Aorta (tissue), 5 donors: ENCODE data around the gene ZNF587B. TPM values are rescaled to one million over a fixed set of nuclear protein-coding genes. Genes with fewer than 3 reads are reported as not detected.
"Not testable (repeated sequence)": the region's sequence is repeated elsewhere in the genome, so short reads cannot be mapped to it uniquely, and the experiment has no call there.

Experiments used
- ATAC-seq: fragments of 200-7000 bp; cut with Tn5 transposase; one replicate; pipeline ENCODE4 v1.9.1; 2022; ENCODE audit warnings: moderate library complexity; ENCODE audit not compliant: low FRiP score
- DNase-seq, 2 donors: peaks; one replicate each; pipeline ENCODE4 v3.0.0-alpha.2; 2020
- H3K27ac ChIP-seq, 2 donors: one replicate each; pipeline ENCODE4 v1.5.1; 2013; ENCODE audit warnings: low read length in 2 of 2, mild to moderate bottlenecking in 2 of 2, moderate library complexity in 2 of 2, control low read depth in 1 of 2, inconsistent platforms in 1 of 2, low read depth in 1 of 2
- H3K27me3 ChIP-seq, 2 donors: one replicate each; pipeline ENCODE4 v1.6.1; 2013; ENCODE audit warnings: control low read depth in 1 of 2, low read length in 1 of 2, mild to moderate bottlenecking in 1 of 2, moderate library complexity in 1 of 2; ENCODE audit not compliant: insufficient read depth in 2 of 2, control insufficient read depth in 1 of 2
- H3K36me3 ChIP-seq, 2 donors: one replicate each; pipeline ENCODE4 v1.6.1; 2013; ENCODE audit warnings: control low read depth in 1 of 2, low read length in 1 of 2, mild to moderate bottlenecking in 1 of 2; ENCODE audit not compliant: insufficient read depth in 2 of 2, control insufficient read depth in 1 of 2
- H3K4me1 ChIP-seq, 2 donors: one replicate each; pipeline ENCODE4 v1.6.1; 2013; ENCODE audit warnings: low read length in 2 of 2, control low read depth in 1 of 2, mild to moderate bottlenecking in 1 of 2, moderate library complexity in 1 of 2; ENCODE audit not compliant: insufficient read depth in 2 of 2, control insufficient read depth in 1 of 2
- H3K4me3 ChIP-seq, 2 donors: one replicate each; pipeline ENCODE4 v1.5.1; 2013; ENCODE audit warnings: low read length in 2 of 2, control low read depth in 1 of 2, mild to moderate bottlenecking in 1 of 2
- H3K9me3 ChIP-seq: one replicate; pipeline ENCODE4 v1.6.1; 2013; ENCODE audit warnings: mild to moderate bottlenecking, low read length; ENCODE audit not compliant: control insufficient read depth
- WGBS, 2 donors: extraction: QIAGEN DNeasy Blood & Tissue Kit; methylation state at CpG; one replicate each; pipeline ENCODE4 v1.1.7; 2013; 5-methylcytosine and 5-hydroxymethylcytosine counted together
- intact Hi-C, 2 donors: fragments of 100-400 bp; cut with DNase I; formaldehyde crosslinking; loops; one replicate each; pipeline versions ENCODE4 v1.14.2 to v1.15.0; 2022
- polyA plus RNA-seq, 2 donors: library from polyadenylated mRNA; stranded (reverse); fragments of 200-250 nt; gene quantifications; one replicate each; pipeline ENCODE4 v1.2.3, GENCODE V29; 2013
- total RNA-seq, 2 donors: library from RNA; stranded (reverse); fragmentation: NEBNext Ultra II Directional; extraction: Animal tissue kit (Norgen Biotek cat#: 25700); gene quantifications; one replicate each; pipeline ENCODE4 v1.2.1, GENCODE V29; 2021
- donor health status: healthy with polysubstance abuse.
- donor health status: Bipolar disorder and iron deficiency.
- donor health status: DM: no; HTN: no; CAD: no.
- donor health status: DM: no; HTN: no; CAD: no.
- donor health status: DM: yes; HTN: yes; CAD: no.

The ZNF587B gene
- total and polyA plus RNA-seq, 4 donors, result 1.5 to 15.8 (median 9.4) TPM

- H3K4me1 ChIP-seq, H3K36me3 ChIP-seq, intact Hi-C loops, H3K27me3 ChIP-seq, H3K27ac ChIP-seq, H3K9me3 ChIP-seq: not testable (repeated sequence)
- DNase-seq (peak in 1 of 2 donors; percentile 79), ATAC-seq (peak; percentile 93)
- 0% methylated on average over 35 to 42 of the region's 42 CpGs for WGBS, 2 donors
- H3K4me3 ChIP-seq, result peak within 1 kb of the TSS; percentile 50 to 66
These were observed 19.8 kb downstream of the ZNF587B start, which contains the start of gene ZNF587 for GRCh38 chr19:57849666-57850473. Gene ZNF587 (plus strand): TSS chr19:57849859. CDS start chr19:57850039, 180 bp downstream.

- WGBS, 2 donors, result 7 to 9% methylated on average over 11 of the region's 11 CpGs
- Histone ChIP-seq H3K27ac (no peak overlapping the region), H3K9me3 (peaks cover 7% of the 10 kb centered on the region), H3K4me3 (peak overlapping the region in 1 of 2 donors; percentile 66), H3K4me1 (no peaks in the 10 kb centered on the region), H3K27me3 (no peaks in the 10 kb centered on the region), H3K36me3 (peaks cover 0 to 4% of the 10 kb centered on the region in 2 donors)
- DNase-seq (no peak), ATAC-seq (no peak)
- intact Hi-C loops, result no loop called here
These were observed 20.5 kb downstream of the ZNF587B start for GRCh38 chr19:57850553-57851017.

GRCh38 chr19:57851812-57852603, 21.9 kb downstream of the ZNF587B start:
- 73 to 85% methylated on average over 4 to 6 of the region's 6 CpGs for WGBS, 2 donors
- H3K27me3 ChIP-seq, H3K4me1 ChIP-seq, ATAC-seq, H3K27ac ChIP-seq, H3K36me3 ChIP-seq, H3K4me3 ChIP-seq, DNase-seq, intact Hi-C loops: not testable (repeated sequence)
- H3K9me3 ChIP-seq, result peaks cover 12% of the 10 kb centered on the region

GRCh38 chr19:57854117-57854516, 24.0 kb downstream of the ZNF587B start:
- DNase-seq, H3K27me3 ChIP-seq, H3K4me3 ChIP-seq, ATAC-seq, H3K36me3 ChIP-seq, H3K4me1 ChIP-seq, H3K27ac ChIP-seq, intact Hi-C loops: not testable (repeated sequence)
- 67 to 77% methylated on average over 2 of the region's 2 CpGs for WGBS, 2 donors
- H3K9me3 ChIP-seq, result peaks cover 19% of the 10 kb centered on the region

GRCh38 chr19:57862351-57862750, 32.3 kb downstream of the ZNF587B start:
- DNase-seq, intact Hi-C loops, H3K4me1 ChIP-seq, H3K27ac ChIP-seq, H3K27me3 ChIP-seq, H3K4me3 ChIP-seq, ATAC-seq: not testable (repeated sequence)
- Histone ChIP-seq H3K36me3 (peaks cover 18 to 34% of the 10 kb centered on the region in 2 donors), H3K9me3 (peaks cover 44% of the 10 kb centered on the region)
- WGBS, 2 donors, result 88 to 91% methylated on average over 3 of the region's 3 CpGs

- 96 to 98% methylated on average over 7 of the region's 7 CpGs for WGBS, 2 donors
- Histone ChIP-seq H3K4me3 (no peak overlapping the region), H3K27ac (no peak overlapping the region), H3K36me3 (peaks cover 10 to 16% of the 10 kb centered on the region in 2 donors), H3K9me3 (peaks cover 35% of the 10 kb centered on the region), H3K27me3 (no peaks in the 10 kb centered on the region), H3K4me1 (no peaks in the 10 kb centered on the region)
- intact Hi-C loops, result no loop called here
- DNase-seq (no peak), ATAC-seq (no peak)
These were observed 37.9 kb downstream of the ZNF587B start for GRCh38 chr19:57867868-57868492.

- WGBS, 2 donors, result 96 to 99% methylated on average over 5 to 6 of the region's 6 CpGs
- H3K27ac ChIP-seq, ATAC-seq, DNase-seq, intact Hi-C loops, H3K4me3 ChIP-seq, H3K27me3 ChIP-seq, H3K4me1 ChIP-seq: not testable (repeated sequence)
- peaks cover 40% of the 10 kb centered on the region for H3K9me3 ChIP-seq
- H3K36me3 ChIP-seq, result peaks cover 10 to 16% of the 10 kb centered on the region in 2 donors
These were observed 39.6 kb downstream of the ZNF587B start for GRCh38 chr19:57869655-57870054.

GRCh38 chr19:57870225-57870624, 40.1 kb downstream of the ZNF587B start:
- Histone ChIP-seq H3K9me3 (peaks cover 40% of the 10 kb centered on the region), H3K27ac (no peak overlapping the region), H3K36me3 (peaks cover 10 to 15% of the 10 kb centered on the region in 2 donors), H3K4me1 (no peaks in the 10 kb centered on the region), H3K4me3 (no peak overlapping the region), H3K27me3 (no peaks in the 10 kb centered on the region)
- WGBS, 2 donors, result 98% methylated on average over 2 of the region's 2 CpGs
- no peak for DNase-seq
- ATAC-seq, result no peak
- intact Hi-C loops, result no loop called here
